ENCODE measurements around the gene ACBD3. TPM values are rescaled to one million over a fixed set of nuclear protein-coding genes. Genes with fewer than 3 reads are reported as not detected.
A peak's percentile ranks its signal among the peaks of the same experiment; 100 is the strongest.

Gene ACBD3
- total RNA-seq, 4 donors from 2014 or later = 24.1 to 36.3 (median 32.8) TPM

DNA sequence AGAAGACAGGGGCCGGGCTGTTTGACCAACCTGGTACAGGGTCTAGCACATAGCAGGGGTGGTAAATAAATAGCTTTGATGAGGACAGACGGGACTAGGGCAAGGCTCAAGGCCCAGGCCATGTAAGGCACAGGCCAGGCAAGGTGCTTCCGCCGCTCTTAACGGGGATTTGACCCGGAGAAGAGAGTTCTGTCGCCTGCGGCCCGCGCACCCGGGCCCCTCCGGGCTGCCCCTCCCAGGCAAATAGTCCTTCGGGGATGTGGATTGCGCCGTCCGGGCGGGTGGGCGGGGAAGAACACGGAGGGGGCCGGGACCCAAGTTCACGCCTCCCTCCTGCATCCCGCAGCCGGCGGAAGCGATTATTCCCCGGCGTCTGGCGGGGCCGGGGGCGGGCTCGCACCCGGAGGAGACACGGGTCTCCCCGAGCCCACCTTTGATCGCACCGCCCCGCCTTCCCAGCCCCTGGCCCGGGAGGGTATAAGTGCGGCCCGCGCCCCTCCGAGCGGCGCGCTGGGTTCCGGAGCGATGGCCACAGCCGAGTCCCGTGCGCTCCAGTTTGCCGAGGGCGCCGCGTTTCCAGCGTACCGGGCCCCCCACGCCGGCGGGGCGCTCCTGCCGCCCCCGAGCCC is 36.7 kb upstream of the ACBD3 start, which contains the start of gene MIXL1:
Gene MIXL1, plus strand, starts transcription at position 508 of the 629 bp plus-strand sequence. Its CDS starts 18 bp downstream, at position 526.
- no peaks in the 10 kb centered on the region for H3K36me3 ChIP-seq
- no peaks in the 10 kb centered on the region for H3K9me3 ChIP-seq
- H3K27me3 ChIP-seq = peaks cover 0 to 8% of the 10 kb centered on the region in 2 donors
- H3K4me1 ChIP-seq = peaks cover 0 to 11% (median 5%) of the 10 kb centered on the region in 4 donors
- peak within 1 kb of the TSS in 1 of 4 donors; percentile 17 for H3K27ac ChIP-seq
- TF ChIP-seq, protein P1, sequence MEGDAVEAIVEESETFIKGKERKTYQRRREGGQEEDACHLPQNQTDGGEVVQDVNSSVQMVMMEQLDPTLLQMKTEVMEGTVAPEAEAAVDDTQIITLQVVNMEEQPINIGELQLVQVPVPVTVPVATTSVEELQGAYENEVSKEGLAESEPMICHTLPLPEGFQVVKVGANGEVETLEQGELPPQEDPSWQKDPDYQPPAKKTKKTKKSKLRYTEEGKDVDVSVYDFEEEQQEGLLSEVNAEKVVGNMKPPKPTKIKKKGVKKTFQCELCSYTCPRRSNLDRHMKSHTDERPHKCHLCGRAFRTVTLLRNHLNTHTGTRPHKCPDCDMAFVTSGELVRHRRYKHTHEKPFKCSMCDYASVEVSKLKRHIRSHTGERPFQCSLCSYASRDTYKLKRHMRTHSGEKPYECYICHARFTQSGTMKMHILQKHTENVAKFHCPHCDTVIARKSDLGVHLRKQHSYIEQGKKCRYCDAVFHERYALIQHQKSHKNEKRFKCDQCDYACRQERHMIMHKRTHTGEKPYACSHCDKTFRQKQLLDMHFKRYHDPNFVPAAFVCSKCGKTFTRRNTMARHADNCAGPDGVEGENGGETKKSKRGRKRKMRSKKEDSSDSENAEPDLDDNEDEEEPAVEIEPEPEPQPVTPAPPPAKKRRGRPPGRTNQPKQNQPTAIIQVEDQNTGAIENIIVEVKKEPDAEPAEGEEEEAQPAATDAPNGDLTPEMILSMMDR (IDR thresholded peaks at IDR 0.05) = no peak
- TF ChIP-seq POLR2A (IDR thresholded peaks at IDR 0.05) = no peak
- DNase-seq = no peak
- H3K4me3 ChIP-seq = peak within 1 kb of the TSS; percentile 9 to 59 (median 55)

DNA sequence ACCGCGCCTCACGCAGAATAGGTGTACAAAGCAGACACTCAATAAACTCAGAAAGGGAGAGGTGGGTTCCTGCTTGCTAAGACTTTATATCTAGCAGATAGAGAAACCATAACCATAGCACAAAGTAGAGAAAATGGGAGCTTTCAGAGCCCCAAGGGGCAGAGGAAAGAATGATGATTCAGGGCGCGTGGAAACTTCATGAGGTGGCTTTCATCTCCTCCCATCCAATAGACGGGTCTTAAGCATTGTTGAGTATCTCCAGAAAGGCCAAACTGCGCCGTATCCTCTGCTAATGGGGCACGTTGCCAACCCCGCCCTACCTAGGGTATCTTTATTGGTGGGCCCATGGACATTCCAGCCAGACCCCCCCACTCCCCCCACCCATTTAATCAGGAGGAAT is 36.1 kb upstream of the ACBD3 start:
- H3K36me3 ChIP-seq = no peaks in the 10 kb centered on the region
- TF ChIP-seq, protein P1 (IDR thresholded peaks at IDR 0.05) = no peak
- no peak for TF ChIP-seq POLR2A (IDR thresholded peaks at IDR 0.05)
- no peaks in the 10 kb centered on the region for H3K9me3 ChIP-seq
- no peak for DNase-seq
- no peak overlapping the region for H3K4me3 ChIP-seq
- H3K27ac ChIP-seq = no peak overlapping the region
- H3K4me1 ChIP-seq = peaks cover 0 to 11% (median 5%) of the 10 kb centered on the region in 4 donors
- peaks cover 0 to 8% of the 10 kb centered on the region in 2 donors for H3K27me3 ChIP-seq

DNA sequence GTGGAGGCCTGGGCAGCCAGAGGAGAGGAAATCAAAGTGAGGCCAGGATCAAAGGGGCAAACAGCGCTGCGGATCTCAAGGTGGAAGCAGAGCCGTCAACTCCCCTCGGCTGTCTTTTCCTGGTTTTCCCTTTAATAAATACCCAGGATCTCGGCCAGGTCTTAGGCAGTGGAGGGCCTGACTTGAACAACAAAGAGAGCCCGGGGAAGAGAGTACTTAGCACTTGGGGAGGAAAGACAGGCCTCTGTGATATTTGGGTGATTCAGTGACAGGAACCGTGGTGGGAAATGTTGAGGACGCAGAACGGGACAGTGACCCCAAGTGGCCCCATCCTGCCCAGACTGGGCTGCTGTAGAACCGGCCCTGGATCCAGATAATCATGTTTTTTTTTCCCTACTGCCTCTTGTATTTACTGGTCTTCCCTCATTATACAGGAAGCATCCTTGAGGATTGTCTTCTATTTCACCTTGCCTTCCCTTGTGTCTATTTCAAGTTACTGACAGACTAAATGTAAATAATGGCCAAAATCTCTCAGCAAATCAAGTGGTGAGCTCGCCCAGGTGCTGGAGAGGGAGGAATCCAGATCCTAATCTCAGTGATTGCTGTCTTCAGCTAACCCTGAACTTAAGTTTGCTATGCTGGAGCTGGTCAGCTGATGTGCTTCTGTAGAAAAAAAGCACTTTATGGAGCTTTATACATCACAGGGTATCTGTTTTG is 34.1 kb upstream of the ACBD3 start:
- H3K27me3 ChIP-seq = peaks cover 0 to 8% of the 10 kb centered on the region in 2 donors
- no peak overlapping the region for H3K27ac ChIP-seq
- no peak for TF ChIP-seq POLR2A (IDR thresholded peaks at IDR 0.05)
- TF ChIP-seq, protein P1 (IDR thresholded peaks at IDR 0.05) = no peak
- no peak for DNase-seq
- H3K4me1 ChIP-seq = peaks cover 0 to 11% (median 5%) of the 10 kb centered on the region in 4 donors
- H3K4me3 ChIP-seq = no peak overlapping the region
- no peaks in the 10 kb centered on the region for H3K9me3 ChIP-seq
- H3K36me3 ChIP-seq = no peaks in the 10 kb centered on the region

DNA sequence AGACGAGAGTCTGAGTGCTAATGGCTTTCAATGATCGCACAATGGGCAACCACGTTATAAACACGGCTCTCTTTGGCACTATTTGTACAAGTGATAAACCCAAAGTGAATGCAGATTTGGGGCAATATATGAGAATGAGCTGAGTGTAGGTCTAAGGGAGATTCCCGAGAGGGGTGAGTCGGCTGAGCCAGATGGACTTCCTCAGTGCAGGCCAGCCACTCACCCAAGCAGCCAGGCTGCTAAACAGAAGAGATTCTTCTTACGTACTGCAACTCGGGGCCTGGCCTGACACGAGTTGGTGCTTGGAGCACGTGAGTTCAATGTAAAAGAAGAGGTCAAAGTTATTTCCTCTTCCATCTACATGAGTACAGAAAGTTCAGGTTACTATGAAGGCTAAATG is 30.7 kb upstream of the ACBD3 start:
- no peak overlapping the region for H3K27ac ChIP-seq
- no peaks in the 10 kb centered on the region for H3K27me3 ChIP-seq
- TF ChIP-seq POLR2A (IDR thresholded peaks at IDR 0.05) = no peak
- TF ChIP-seq, protein P1 (IDR thresholded peaks at IDR 0.05) = no peak
- no peak for DNase-seq
- no peaks in the 10 kb centered on the region for H3K36me3 ChIP-seq
- H3K9me3 ChIP-seq = no peaks in the 10 kb centered on the region
- H3K4me1 ChIP-seq = no peaks in the 10 kb centered on the region
- no peak overlapping the region for H3K4me3 ChIP-seq

DNA sequence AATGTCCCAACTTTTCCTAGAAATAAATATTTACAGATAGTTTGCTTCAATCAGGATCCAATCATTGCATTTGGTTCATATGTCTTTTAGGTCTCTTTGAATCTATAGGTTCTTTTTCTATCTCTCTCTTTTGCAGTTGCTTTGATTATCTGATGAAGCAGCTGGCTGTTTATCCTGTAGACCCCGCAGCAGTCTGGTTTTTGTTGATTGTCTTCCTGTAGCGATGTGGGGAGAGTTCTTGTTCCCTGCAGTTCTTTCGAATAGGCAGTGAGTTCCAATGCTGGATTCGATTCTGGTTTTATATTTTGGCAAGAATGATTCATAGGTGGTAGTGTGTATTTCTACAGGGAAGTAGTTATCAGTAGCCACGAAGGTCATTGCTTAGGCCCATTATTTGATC is 29.5 kb upstream of the ACBD3 start:
- TF ChIP-seq POLR2A (IDR thresholded peaks at IDR 0.05) = no peak
- TF ChIP-seq, protein P1 (IDR thresholded peaks at IDR 0.05) = no peak
- H3K27me3 ChIP-seq = no peaks in the 10 kb centered on the region
- H3K9me3 ChIP-seq = no peaks in the 10 kb centered on the region
- no peak overlapping the region for H3K4me3 ChIP-seq
- H3K36me3 ChIP-seq = no peaks in the 10 kb centered on the region
- no peak overlapping the region for H3K27ac ChIP-seq
- no peak for DNase-seq
- no peaks in the 10 kb centered on the region for H3K4me1 ChIP-seq

All from Peyer's patch (tissue), 4 donors.